ENCODE results near the gene LRRC7. TPM values are rescaled to one million over a fixed set of nuclear protein-coding genes. Genes with fewer than 3 reads are reported as not detected.

Gene LRRC7
- total RNA-seq, 2 experiments from 2014 or later, result not detected

DNA sequence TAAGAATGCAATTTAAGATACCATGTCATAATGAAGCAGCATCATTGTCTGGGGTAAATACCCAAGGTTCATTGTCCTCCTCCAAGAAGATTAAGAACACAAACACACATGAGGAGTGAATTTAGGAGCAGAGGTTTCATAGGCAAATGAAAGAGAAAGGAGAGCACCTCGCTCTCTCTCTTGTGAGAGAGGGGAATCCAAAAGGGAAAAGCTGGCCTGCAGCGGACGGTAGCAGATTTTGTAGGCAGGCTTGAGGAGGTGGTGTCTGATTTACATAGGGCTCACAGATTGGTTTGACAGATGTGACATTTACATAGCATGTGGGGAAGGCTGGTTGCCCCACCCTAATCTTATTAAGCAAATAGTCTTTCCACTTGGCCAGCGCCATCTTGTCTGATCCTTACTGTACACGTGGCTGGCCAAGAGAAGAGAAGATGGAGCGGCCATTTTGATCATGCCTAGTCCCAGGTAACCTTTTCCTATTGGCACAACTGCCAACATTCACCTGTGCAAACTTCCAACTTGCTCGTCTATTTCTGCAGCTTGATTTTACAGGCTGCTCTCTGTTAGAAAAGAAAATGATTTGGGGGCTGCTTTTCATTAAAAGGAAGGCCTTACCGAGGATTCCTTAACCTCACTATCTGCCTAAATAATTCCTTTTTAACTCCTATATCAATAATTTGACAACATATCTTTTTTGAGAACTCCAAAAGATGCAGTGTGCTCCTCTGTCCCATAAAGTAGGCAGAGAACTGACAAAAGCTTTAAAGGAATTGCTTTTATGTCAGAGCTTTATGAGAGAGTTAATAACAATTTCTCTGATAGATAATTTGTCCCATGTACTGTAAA is 16.0 kb upstream of the LRRC7 start:
- no peaks in the 10 kb centered on the region for H3K4me1 Mint-ChIP-seq
- H3K9me3 Mint-ChIP-seq (ENCODE audit: low read depth), result no peaks in the 10 kb centered on the region
- H3K36me3 Mint-ChIP-seq (ENCODE audit: low read depth), result no peaks in the 10 kb centered on the region
- H3K4me3 Mint-ChIP-seq, result no peak overlapping the region
- DNase-seq (no peak), ATAC-seq (no peak)
- no peaks in the 10 kb centered on the region for H3K27me3 Mint-ChIP-seq
- CTCF ChIA-PET, result no interaction called here
- intact Hi-C loops (cut with DNase I, micrococcal nuclease), result no loop called here
- POLR2A ChIA-PET, result no interaction called here
- no peak overlapping the region for H3K27ac Mint-ChIP-seq

DNA sequence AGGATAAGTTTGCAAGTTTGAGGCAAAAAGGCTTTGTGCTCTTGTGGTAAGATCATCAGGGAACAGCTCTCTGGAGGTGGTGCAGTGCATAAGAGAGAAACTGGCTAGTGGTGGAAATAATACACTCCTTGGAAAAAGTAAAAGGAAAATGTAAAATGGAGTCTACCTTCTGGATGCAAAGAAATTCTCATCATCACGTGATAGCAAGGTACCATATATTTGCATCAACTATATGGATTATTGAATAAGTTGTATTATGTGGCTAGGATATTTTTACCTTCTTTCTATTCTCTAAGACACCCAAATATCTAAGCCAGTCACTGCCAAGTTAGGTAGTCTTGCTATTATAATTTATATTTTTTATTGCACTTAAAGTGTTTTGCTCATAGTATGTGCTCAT is 14.0 kb upstream of the LRRC7 start:
- Mint-ChIP-seq H3K36me3 (ENCODE audit: low read depth) (no peaks in the 10 kb centered on the region), H3K4me3 (no peak overlapping the region), H3K27me3 (no peaks in the 10 kb centered on the region), H3K9me3 (ENCODE audit: low read depth) (no peaks in the 10 kb centered on the region), H3K4me1 (no peaks in the 10 kb centered on the region), H3K27ac (no peak overlapping the region)
- ChIA-PET POLR2A (no interaction called here), CTCF (no interaction called here)
- intact Hi-C loops (cut with DNase I, micrococcal nuclease), result no loop called here
- ATAC-seq (no peak), DNase-seq (no peak)

DNA sequence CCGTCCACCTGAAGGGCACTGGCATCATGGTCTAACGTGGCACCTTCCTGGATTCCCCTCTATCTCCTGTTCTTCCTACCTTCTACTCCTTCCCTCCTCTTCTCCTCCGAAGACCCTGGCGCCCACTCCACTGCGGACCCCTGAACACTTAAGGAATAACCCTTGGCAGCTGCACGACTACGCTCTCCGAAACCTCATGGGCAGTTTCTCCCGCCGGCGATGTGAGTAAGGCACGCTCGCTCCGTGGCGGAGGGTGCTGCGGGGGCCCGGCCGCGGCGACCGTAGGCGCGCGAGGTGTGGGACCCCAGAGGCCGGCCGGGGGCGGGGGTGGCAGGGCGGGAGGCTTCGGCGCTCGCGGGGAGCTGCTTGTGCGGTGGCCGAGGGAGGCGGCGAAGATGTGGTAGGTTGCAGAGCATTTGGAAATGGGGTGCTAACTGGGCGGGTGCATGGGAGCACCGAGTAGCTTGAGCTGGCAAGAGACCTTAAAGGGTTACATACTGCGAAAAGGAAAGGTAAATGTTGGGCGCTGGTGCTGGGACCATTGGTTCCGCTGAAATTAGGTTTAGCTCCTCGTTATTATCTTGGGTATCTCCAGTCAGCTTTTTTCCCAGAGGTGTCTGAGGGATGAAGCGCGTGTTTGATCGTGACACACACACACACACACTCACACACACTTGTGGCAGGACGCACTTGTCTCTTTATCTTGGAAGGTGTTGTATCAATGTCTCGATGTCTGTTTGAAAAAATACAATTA is 876 bp downstream of the LRRC7 start:
- intact Hi-C loops (cut with DNase I, micrococcal nuclease), result no loop called here
- peak overlapping the region; percentile 10 for H3K4me3 Mint-ChIP-seq
- H3K9me3 Mint-ChIP-seq (ENCODE audit: low read depth), result peaks cover 2% of the 10 kb centered on the region
- H3K27ac Mint-ChIP-seq, result no peak overlapping the region
- ChIA-PET POLR2A (no interaction called here), CTCF (no interaction called here)
- DNase-seq (peak; percentile 3), ATAC-seq (no peak)
- H3K4me1 Mint-ChIP-seq, result peaks cover 11% of the 10 kb centered on the region
- H3K27me3 Mint-ChIP-seq, result peaks cover 37% of the 10 kb centered on the region
- H3K36me3 Mint-ChIP-seq (ENCODE audit: low read depth), result no peaks in the 10 kb centered on the region

DNA sequence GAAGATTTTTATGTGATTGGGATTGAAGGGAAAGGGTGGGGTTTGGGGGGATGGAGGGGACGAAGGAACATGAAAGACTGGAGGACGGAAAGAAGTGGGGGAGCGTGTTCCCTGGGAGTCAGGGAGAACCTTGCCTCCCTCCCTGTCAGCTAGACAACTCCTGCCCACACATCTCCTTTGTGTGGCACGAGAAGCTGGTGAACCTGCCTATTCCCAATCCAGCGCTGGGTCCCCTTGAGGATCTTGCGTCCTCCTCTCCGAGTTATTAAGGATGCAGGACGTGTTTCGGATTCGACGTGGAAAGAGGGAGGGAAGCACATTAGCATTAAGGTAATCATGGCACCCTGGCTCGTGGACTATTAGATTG is 1.4 kb downstream of the LRRC7 start:
- ChIA-PET POLR2A (no interaction called here), CTCF (no interaction called here)
- DNase-seq (no peak), ATAC-seq (no peak)
- intact Hi-C loops (cut with DNase I, micrococcal nuclease), result no loop called here
- Mint-ChIP-seq H3K36me3 (ENCODE audit: low read depth) (no peaks in the 10 kb centered on the region), H3K4me3 (peak overlapping the region; percentile 10), H3K27me3 (peaks cover 37% of the 10 kb centered on the region), H3K27ac (no peak overlapping the region), H3K4me1 (peaks cover 11% of the 10 kb centered on the region), H3K9me3 (ENCODE audit: low read depth) (peaks cover 2% of the 10 kb centered on the region)

DNA sequence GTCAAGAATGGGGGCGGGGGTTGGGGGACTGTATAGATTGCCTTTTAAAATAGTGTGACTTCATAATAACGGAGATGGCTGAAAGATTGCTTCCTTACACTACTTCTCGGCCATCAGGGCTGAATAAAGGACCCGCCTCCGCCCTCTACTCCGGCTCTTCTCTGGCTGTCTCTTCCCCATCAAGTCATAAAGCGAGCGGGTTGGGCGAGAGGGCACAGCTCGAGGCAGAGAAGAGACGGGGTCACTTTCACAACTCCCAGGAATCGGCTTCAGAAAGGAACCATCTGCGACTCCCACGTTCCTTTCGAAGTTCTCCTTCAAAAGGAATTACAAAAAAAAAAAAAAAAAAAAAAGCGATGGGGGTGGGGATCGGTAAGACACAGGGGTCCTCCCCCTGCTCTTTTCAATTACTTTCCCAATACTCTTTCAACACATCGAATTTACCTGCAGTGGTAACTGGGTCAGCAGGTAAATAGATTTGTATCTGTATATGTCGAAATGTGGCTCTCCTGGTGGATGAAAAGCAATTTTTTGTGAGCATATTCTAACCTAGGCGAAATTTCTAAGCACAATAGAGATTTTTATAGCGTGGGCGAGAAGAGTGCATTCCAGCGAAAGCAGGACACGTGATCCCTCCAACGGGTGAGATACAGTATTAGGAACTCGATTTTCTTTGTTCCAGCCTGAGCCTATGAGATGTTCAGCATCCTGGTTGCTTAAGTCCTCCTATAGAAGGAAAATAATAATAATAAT is 2.0 kb downstream of the LRRC7 start:
- DNase-seq, result no peak
- POLR2A ChIA-PET, result no interaction called here
- no peaks in the 10 kb centered on the region for H3K36me3 Mint-ChIP-seq (ENCODE audit: low read depth)
- no peak overlapping the region for H3K4me3 Mint-ChIP-seq
- CTCF ChIA-PET, result no interaction called here
- no peak for ATAC-seq
- H3K27me3 Mint-ChIP-seq, result peaks cover 37% of the 10 kb centered on the region
- peaks cover 11% of the 10 kb centered on the region for H3K4me1 Mint-ChIP-seq
- intact Hi-C loops (cut with DNase I, micrococcal nuclease), result no loop called here
- H3K27ac Mint-ChIP-seq, result no peak overlapping the region
- H3K9me3 Mint-ChIP-seq (ENCODE audit: low read depth), result peaks cover 2% of the 10 kb centered on the region

DNA sequence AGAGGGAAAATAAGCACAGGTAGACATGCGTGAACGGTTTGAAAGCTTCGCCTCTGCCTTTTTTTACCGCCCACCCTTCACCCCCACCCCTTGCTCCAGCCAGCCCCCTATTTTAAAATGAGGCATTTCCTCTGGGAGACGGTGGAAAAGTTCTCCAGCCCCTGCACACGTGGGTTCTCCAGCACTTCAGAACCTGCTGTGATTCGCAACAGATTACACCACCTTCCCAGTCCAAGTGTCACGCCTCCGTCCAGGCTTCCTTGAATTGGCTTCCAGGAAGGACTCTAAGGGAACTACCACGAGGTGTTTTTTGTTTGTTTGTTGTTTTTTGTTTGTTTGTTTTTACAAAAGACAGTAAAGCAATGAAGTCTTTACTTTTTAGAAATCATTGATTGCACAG is 2.6 kb downstream of the LRRC7 start:
- H3K4me3 Mint-ChIP-seq, result no peak overlapping the region
- POLR2A ChIA-PET, result no interaction called here
- H3K27me3 Mint-ChIP-seq, result peaks cover 33% of the 10 kb centered on the region

DNA sequence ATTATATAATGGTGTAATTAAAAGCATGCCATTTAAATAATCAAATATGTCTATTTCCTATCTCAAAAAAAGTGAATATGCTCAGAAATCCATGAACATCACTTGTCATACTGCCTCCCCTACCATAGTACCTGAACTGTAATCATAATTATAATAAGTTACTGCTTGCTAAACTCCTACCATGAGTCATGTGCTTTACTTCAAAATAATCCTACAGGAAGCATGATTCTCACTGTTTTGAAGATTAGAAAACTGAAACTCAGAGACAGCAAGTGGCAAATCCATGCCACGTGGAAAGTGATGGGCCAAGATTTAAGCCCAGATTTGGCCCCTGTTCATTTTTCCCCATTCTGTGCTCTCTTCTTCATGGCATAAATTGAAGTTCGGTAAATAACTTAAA is 5.2 kb downstream of the LRRC7 start:
- peaks cover 19% of the 10 kb centered on the region for H3K27me3 Mint-ChIP-seq
- H3K9me3 Mint-ChIP-seq (ENCODE audit: low read depth), result peaks cover 2% of the 10 kb centered on the region
- no peaks in the 10 kb centered on the region for H3K36me3 Mint-ChIP-seq (ENCODE audit: low read depth)
- H3K27ac Mint-ChIP-seq, result no peak overlapping the region
- ChIA-PET POLR2A (no interaction called here), CTCF (no interaction called here)
- no peak overlapping the region for H3K4me3 Mint-ChIP-seq
- intact Hi-C loops (cut with DNase I, micrococcal nuclease), result no loop called here
- DNase-seq (no peak), ATAC-seq (no peak)
- H3K4me1 Mint-ChIP-seq, result peaks cover 5% of the 10 kb centered on the region

More for the DNA sequence above, 2.6 kb downstream of the LRRC7 start:
- no peaks in the 10 kb centered on the region for H3K36me3 Mint-ChIP-seq (ENCODE audit: low read depth)
- H3K27ac Mint-ChIP-seq, result no peak overlapping the region
- intact Hi-C loops (cut with DNase I, micrococcal nuclease), result no loop called here
- no peak for ATAC-seq
- no peak for DNase-seq
- H3K9me3 Mint-ChIP-seq (ENCODE audit: low read depth), result peaks cover 2% of the 10 kb centered on the region
- H3K4me1 Mint-ChIP-seq, result peaks cover 11% of the 10 kb centered on the region
- CTCF ChIA-PET, result no interaction called here

DNA sequence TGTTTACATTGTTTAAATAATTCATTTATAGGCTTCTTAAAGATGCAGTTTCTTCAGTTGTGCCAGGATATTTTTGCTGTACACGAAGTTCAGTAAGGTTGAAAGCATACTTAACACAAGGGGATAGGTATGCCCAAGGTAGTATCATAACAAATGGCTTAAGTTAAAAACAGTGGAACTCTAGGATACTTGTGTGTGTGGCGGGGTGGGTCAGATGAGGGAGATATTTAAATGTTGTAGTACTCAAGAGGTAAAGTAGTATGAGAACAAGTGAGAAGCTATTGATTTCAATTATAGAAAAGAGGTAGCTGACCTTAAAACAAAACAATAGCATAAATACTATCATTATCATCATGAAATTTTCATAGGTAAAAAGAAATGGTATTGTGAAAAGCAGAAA is 6.2 kb downstream of the LRRC7 start:
- intact Hi-C loops (cut with DNase I, micrococcal nuclease), result no loop called here
- peaks cover under 1% of the 10 kb centered on the region for H3K4me1 Mint-ChIP-seq
- H3K27me3 Mint-ChIP-seq, result peaks cover 14% of the 10 kb centered on the region
- H3K4me3 Mint-ChIP-seq, result no peak overlapping the region
- no peak for ATAC-seq
- H3K9me3 Mint-ChIP-seq (ENCODE audit: low read depth), result peaks cover 2% of the 10 kb centered on the region
- no peak overlapping the region for H3K27ac Mint-ChIP-seq
- DNase-seq, result no peak
- H3K36me3 Mint-ChIP-seq (ENCODE audit: low read depth), result no peaks in the 10 kb centered on the region
- POLR2A ChIA-PET, result no interaction called here
- CTCF ChIA-PET, result no interaction called here

DNA sequence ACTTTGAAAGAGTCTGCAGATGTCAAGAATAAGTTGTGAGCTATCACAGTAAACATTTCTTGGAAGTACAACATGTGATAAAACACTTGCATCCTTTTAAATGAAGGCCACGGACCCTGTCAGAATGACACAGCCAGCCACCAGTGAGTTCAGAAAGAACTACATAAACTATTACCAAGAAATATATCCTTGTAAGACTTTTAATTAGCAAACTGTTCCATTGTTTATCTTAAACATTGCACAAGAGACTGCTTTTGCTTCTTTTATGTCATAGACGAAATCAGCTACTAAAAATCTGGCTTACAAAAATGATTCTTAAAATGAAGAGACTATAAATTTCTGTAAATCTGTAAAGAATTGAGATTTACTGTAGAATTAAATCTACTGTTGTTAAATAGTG is 17.9 kb downstream of the LRRC7 start:
- no peaks in the 10 kb centered on the region for H3K36me3 Mint-ChIP-seq (ENCODE audit: low read depth)
- intact Hi-C loops (cut with DNase I, micrococcal nuclease), result no loop called here
- peaks cover 1% of the 10 kb centered on the region for H3K9me3 Mint-ChIP-seq (ENCODE audit: low read depth)
- DNase-seq (no peak), ATAC-seq (no peak)
- POLR2A ChIA-PET, result no interaction called here
- no peaks in the 10 kb centered on the region for H3K4me1 Mint-ChIP-seq
- CTCF ChIA-PET, result interaction anchor here (0.5 to 0.7 kb wide), 2 partner anchors 114 to 835 kb away, joined by 3 read pairs; no protein-coding TSS in a partner anchor
- H3K4me3 Mint-ChIP-seq, result no peak overlapping the region
- no peaks in the 10 kb centered on the region for H3K27me3 Mint-ChIP-seq
- H3K27ac Mint-ChIP-seq, result no peak overlapping the region

DNA sequence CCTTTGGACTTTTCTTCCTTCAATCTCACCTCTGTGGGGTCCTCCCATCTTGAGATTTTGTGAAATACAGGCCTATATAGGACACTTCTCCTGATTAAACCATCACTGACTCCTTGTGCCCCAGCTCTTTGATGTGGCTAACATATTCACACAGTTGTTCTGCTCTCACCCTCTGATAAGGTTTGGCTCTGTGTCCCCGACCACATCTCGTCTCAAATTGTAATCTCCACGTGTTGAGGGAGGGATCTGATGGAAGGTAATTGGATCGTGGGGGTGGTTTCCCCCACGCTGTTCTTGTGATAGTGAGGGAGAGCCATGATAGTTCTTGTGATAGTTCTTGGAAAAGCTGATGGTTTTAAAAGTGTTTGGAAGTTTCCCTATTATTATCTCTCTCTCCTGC is 19.7 kb downstream of the LRRC7 start:
- Mint-ChIP-seq H3K4me3 (no peak overlapping the region), H3K4me1 (no peaks in the 10 kb centered on the region), H3K27ac (no peak overlapping the region), H3K36me3 (ENCODE audit: low read depth) (no peaks in the 10 kb centered on the region), H3K9me3 (ENCODE audit: low read depth) (no peaks in the 10 kb centered on the region), H3K27me3 (no peaks in the 10 kb centered on the region)
- ATAC-seq (no peak), DNase-seq (no peak)
- intact Hi-C loops (cut with DNase I, micrococcal nuclease), result no loop called here
- ChIA-PET POLR2A (no interaction called here), CTCF (no interaction called here)

DNA sequence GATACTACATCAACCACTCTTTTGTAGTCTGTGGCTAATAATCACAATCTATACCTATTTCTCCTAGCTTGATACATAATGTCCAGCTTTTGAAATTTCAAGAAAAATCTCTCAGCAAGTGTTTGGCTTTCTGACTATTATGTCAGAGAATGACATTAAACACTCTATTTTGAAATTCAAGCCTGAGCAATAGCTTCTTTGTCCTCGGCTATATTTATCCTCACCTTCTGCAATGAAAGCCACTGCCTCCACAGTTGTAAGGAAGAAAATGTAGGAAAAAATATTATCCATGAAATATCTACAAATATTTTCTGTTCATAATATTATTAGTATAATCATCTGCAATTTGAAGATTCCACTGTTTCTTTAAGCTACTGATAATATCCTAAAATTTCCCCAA is 22.1 kb downstream of the LRRC7 start:
- no peaks in the 10 kb centered on the region for H3K27me3 Mint-ChIP-seq
- H3K36me3 Mint-ChIP-seq (ENCODE audit: low read depth), result no peaks in the 10 kb centered on the region
- POLR2A ChIA-PET, result no interaction called here
- no peak overlapping the region for H3K4me3 Mint-ChIP-seq
- no peak for DNase-seq
- no peak overlapping the region for H3K27ac Mint-ChIP-seq
- intact Hi-C loops (cut with DNase I, micrococcal nuclease), result no loop called here
- CTCF ChIA-PET, result interaction anchor here (1.6 to 1.7 kb wide), 2 partner anchors 9 to 11 kb away, joined by 3 to 5 read pairs; no protein-coding TSS in a partner anchor
- no peak for ATAC-seq
- H3K9me3 Mint-ChIP-seq (ENCODE audit: low read depth), result no peaks in the 10 kb centered on the region
- H3K4me1 Mint-ChIP-seq, result no peaks in the 10 kb centered on the region

DNA sequence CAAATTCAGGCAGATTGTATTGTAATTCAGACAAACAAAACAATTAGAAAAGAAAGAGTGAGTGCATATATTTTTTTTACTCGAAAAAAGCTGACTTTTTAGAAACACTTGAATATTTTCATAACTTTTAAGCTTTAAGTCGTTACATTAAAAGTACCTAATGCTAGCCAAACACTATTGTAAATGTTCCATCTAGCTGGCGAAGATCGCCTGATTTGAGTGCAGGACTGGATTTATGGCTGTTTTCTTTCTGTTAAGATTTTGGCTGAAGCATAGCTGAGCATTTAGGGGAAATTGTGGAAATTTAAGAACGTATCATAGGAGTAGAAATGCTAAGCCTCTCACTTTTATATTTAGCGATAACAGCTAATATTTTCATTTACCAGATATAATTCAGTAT is 24.6 kb downstream of the LRRC7 start:
- CTCF ChIA-PET, result interaction anchor here (1.5 kb wide), 1 partner anchor 11 kb away, joined by 5 read pairs; no protein-coding TSS in a partner anchor
- ATAC-seq (no peak), DNase-seq (no peak)
- H3K27ac Mint-ChIP-seq, result no peak overlapping the region
- intact Hi-C loops (cut with DNase I, micrococcal nuclease), result no loop called here
- POLR2A ChIA-PET, result no interaction called here
- H3K9me3 Mint-ChIP-seq (ENCODE audit: low read depth), result peaks cover 2% of the 10 kb centered on the region
- H3K4me3 Mint-ChIP-seq, result no peak overlapping the region
- no peaks in the 10 kb centered on the region for H3K4me1 Mint-ChIP-seq
- no peaks in the 10 kb centered on the region for H3K27me3 Mint-ChIP-seq
- no peaks in the 10 kb centered on the region for H3K36me3 Mint-ChIP-seq (ENCODE audit: low read depth)

Data from activated CD4-positive, alpha-beta T cell treated with anti-CD3 and anti-CD28 coated beads for 36 hours (primary cell).